HepG2 (cell line): ENCODE data around the gene GALR1. TPM values are rescaled to one million over a fixed set of nuclear protein-coding genes. Genes with fewer than 3 reads are reported as not detected.
A peak's percentile ranks its signal among the peaks of the same experiment; 100 is the strongest.

Source experiments
- ATAC-seq: fragments of 200-7000 bp; cut with Tn5 transposase; 3 replicates; pipeline ENCODE4 v1.9.1; 2020; ENCODE audit warnings: mild to moderate bottlenecking, moderate library complexity
- BruUV-seq: library from RNA; stranded (reverse); fragments of 400-500 nt; replicated peaks from 2 replicates; lab custom pipeline; 2021; lab: Mats Ljungman, UMichigan
- CTCF ChIA-PET: fragments of 300-600 bp; formaldehyde crosslinking; extraction: SDS; loops from one replicate; lab custom pipeline; 2021; ENCODE audit warnings: low total read pairs, inconsistent platforms, low intra/inter-chr PET ratio; lab: Yijun Ruan, JAX
- POLR2A ChIA-PET: fragments of 350-600 bp; sonication (Branson Sonifier 250); formaldehyde crosslinking; loops from one replicate; lab custom pipeline; 2020; ENCODE audit warnings: antibody characterized with exemption, inconsistent platforms; lab: Yijun Ruan, JAX
- DNase-seq: peaks from one replicate; pipeline ENCODE4 v3.0.0-alpha.2; 2015; ENCODE audit warnings: low spot score
- FAIRE-seq: peaks from 3 replicates; lab custom pipeline; 2011; peaks lifted over from hg19 to GRCh38; lab: Jason Lieb, UNC
- H2AFZ ChIP-seq: one replicate; pipeline ENCODE4 v1.6.1; 2011; ENCODE audit warnings: low read length, inconsistent platforms
- H3K27ac ChIP-seq: fragments of 300-600 bp; 3 replicates; pipeline ENCODE4 v1.8.0; 2011; ENCODE audit warnings: mixed run types, mild to moderate bottlenecking, mixed read lengths, low read length, inconsistent platforms; ENCODE audit not compliant: insufficient read depth; ENCODE audit errors: extremely low read length
- H3K27me3 ChIP-seq, 2 experiments: fragments of 200-600 bp in 1 of 2; 2 replicates in 1 of 2; 3 replicates in 1 of 2; pipeline versions ENCODE4 v1.6.0 to v1.8.0; 2011; ENCODE audit warnings: low read length in 2 of 2, mild to moderate bottlenecking in 2 of 2, moderate library complexity in 2 of 2, inconsistent platforms in 1 of 2; ENCODE audit not compliant: insufficient read depth in 2 of 2, control insufficient read depth in 1 of 2
- H3K36me3 ChIP-seq, 2 experiments: fragments of 200-600 bp in 1 of 2; replicated peaks in 1 of 2; 2 replicates in 1 of 2; 3 replicates in 1 of 2; pipeline versions ENCODE4 v1.5.1 to v1.8.0; 2011; ENCODE audit warnings: low read length in 2 of 2, inconsistent platforms in 1 of 2; ENCODE audit not compliant: insufficient read depth in 2 of 2, control insufficient read depth in 1 of 2
- H3K4me1 ChIP-seq: 2 replicates; pipeline ENCODE4 v1.5.1; 2012; ENCODE audit warnings: low read length, inconsistent platforms; ENCODE audit not compliant: insufficient read depth
- H3K4me2 ChIP-seq: 2 replicates; pipeline ENCODE4 v1.6.0; 2011; ENCODE audit warnings: low read depth, low read length, inconsistent platforms
- H3K4me3 ChIP-seq, 3 experiments: fragments of 200-600 bp in 1 of 3; sonication (generic), shearing (Covaris generic) in 1 of 3; replicated peaks in 1 of 3; 2 replicates each; pipeline ENCODE4 v1.5.1; 2011 to 2016; ENCODE audit warnings: low read length in 3 of 3, inconsistent platforms in 2 of 3, low read depth in 2 of 3, mild to moderate bottlenecking in 2 of 3, control low read depth in 1 of 3, mixed read lengths in 1 of 3; ENCODE audit not compliant: insufficient read depth in 1 of 3
- H3K79me2 ChIP-seq: one replicate; pipeline ENCODE4 v1.6.1; 2011; ENCODE audit warnings: low read length, inconsistent platforms; ENCODE audit not compliant: insufficient read depth
- H3K9ac ChIP-seq: 2 replicates; pipeline ENCODE4 v1.6.0; 2011; ENCODE audit warnings: mild to moderate bottlenecking, low read depth, low read length, inconsistent platforms; ENCODE audit not compliant: insufficient read depth
- H3K9me3 ChIP-seq: 2 replicates; pipeline ENCODE4 v1.5.1; 2012; ENCODE audit warnings: mild to moderate bottlenecking, low read length
- H4K20me1 ChIP-seq: 2 replicates; pipeline ENCODE4 v1.6.0; 2011; ENCODE audit warnings: inconsistent platforms, mild to moderate bottlenecking, low read length, moderate library complexity; ENCODE audit not compliant: insufficient read depth
- ATM ChIP-seq: fragments of 450-650 bp; IDR thresholded peaks from 2 replicates; pipeline ENCODE4 v1.7.1; 2017; ENCODE audit warnings: mild to moderate bottlenecking, borderline replicate concordance
- CEBPB ChIP-seq: IDR thresholded peaks from 2 replicates; pipeline ENCODE4 v1.6.1; 2011; ENCODE audit warnings: low read depth, low read length, improper control_type of control experiment, borderline replicate concordance
- CEBPG ChIP-seq: IDR thresholded peaks from 2 replicates; pipeline ENCODE4 v1.6.1; 2016
- FOXP1 ChIP-seq, 2 experiments: fragments of 450-650 bp in 1 of 2; IDR thresholded peaks; 2 replicates each; pipeline ENCODE4 v1.6.1; 2017 to 2018; ENCODE audit warnings: antibody characterized with exemption in 1 of 2
- WGBS: methylation state at CpG from one replicate; pipeline ENCODE4 v1.1.6; 2017; ENCODE audit warnings: low lambda C conversion rate; 5-methylcytosine and 5-hydroxymethylcytosine counted together
- in situ Hi-C: cut with HindIII; loops from 2 replicates; pipeline ENCODE4 v1.10.0; 2017; ENCODE audit warnings: low pct_unique_long_range_greater_than_20kb; ENCODE audit not compliant: extremely low pct_ligation_motif_present
- intact Hi-C: fragments of 100-400 bp; cut with micrococcal nuclease; formaldehyde crosslinking; loops from one replicate; pipeline ENCODE4 v1.10.0; 2022; ENCODE audit not compliant: unreplicated experiment
- polyA plus RNA-seq, 8 experiments: library from polyadenylated mRNA; depleted of rRNA in 3 of 8; stranded (reverse) in 7 of 8; unstranded in 1 of 8; fragments of >200 nt; fragmentation: Illumina TruSeq in 4 of 8; extraction: Trizol in 4 of 8; gene quantifications; 2 replicates each; pipeline versions ENCODE4 v1.2.1 to v1.2.3, GENCODE V29; 2011 to 2016; ENCODE audit warnings: low read depth in 4 of 8, missing spikeins in 1 of 8, mixed read lengths in 1 of 8; ENCODE audit not compliant: insufficient read depth in 1 of 8
- total RNA-seq, 5 experiments: library from RNA; depleted of rRNA; stranded (reverse); fragments of >200 nt; fragmentation: Illumina TruSeq; extraction: Trizol; gene quantifications; 2 replicates each; pipeline ENCODE4 v1.2.3, GENCODE V29; 2016; ENCODE audit warnings: low read depth in 1 of 5
- TF ChIP-seq, protein P1 (sequence below): IDR thresholded peaks from 2 replicates; pipeline ENCODE4 v1.4.0; 2020; ENCODE audit warnings: mild to moderate bottlenecking, missing genetic modification reagents
- TF ChIP-seq, protein P2 (sequence below), 2 experiments: fragments of 450-650 bp in 1 of 2; sonication (generic) in 1 of 2; formaldehyde crosslinking; IDR thresholded peaks; 2 replicates each; pipeline versions ENCODE4 v1.5.0 to v1.8.0; 2020 to 2022; ENCODE audit warnings: mild to moderate bottlenecking in 1 of 2, missing genetic modification reagents in 1 of 2
- TF ChIP-seq, protein P3 (sequence below): sonication (generic); formaldehyde crosslinking; IDR thresholded peaks from 2 replicates; pipeline ENCODE4 v1.5.0; 2020; ENCODE audit warnings: missing genetic modification reagents, mild to moderate bottlenecking, borderline replicate concordance

Gene GALR1
- total and polyA plus RNA-seq, 2 of the 13 experiments (the other 11 are each of a cell fraction or from before 2014, with no cell fraction given) = not detected

DNA sequence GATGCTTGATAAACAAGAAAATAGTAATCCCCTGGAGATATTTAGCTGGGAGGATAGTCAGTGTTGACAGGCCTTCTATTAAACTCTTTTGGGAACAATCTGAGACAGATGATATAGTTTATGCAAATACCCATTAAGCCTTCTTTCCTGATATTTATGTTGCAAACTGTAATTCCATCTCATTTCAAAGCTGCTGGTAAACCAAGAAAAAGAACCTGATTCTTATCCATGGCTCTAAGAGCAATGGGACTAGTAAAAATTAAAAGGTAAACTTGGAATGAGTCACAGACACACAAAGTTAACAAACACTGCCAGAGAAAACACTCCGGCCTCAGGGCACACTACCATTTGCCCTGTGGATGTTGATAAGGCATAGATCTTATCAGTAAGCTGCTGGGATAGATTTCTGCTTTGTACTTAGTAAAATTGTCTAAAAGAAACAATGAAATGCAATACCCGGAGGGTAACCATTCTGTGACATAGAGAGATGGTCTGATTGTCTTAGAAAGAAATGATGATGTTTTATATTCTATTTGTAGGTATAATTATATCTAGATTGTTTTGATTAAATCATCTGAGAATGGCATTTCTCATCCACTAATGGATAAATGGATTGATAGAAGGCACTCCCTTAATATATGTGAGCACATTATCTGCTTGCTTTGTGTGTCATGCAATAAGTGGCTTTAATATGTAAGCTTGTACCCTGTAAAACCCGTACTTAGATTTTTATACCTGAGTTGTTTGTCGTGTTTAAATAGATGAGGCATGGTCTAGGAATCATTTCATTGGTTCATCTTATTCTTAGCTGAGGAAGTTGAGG is 13.2 kb downstream of the GALR1 start (continued):
- TF ChIP-seq, protein P1, sequence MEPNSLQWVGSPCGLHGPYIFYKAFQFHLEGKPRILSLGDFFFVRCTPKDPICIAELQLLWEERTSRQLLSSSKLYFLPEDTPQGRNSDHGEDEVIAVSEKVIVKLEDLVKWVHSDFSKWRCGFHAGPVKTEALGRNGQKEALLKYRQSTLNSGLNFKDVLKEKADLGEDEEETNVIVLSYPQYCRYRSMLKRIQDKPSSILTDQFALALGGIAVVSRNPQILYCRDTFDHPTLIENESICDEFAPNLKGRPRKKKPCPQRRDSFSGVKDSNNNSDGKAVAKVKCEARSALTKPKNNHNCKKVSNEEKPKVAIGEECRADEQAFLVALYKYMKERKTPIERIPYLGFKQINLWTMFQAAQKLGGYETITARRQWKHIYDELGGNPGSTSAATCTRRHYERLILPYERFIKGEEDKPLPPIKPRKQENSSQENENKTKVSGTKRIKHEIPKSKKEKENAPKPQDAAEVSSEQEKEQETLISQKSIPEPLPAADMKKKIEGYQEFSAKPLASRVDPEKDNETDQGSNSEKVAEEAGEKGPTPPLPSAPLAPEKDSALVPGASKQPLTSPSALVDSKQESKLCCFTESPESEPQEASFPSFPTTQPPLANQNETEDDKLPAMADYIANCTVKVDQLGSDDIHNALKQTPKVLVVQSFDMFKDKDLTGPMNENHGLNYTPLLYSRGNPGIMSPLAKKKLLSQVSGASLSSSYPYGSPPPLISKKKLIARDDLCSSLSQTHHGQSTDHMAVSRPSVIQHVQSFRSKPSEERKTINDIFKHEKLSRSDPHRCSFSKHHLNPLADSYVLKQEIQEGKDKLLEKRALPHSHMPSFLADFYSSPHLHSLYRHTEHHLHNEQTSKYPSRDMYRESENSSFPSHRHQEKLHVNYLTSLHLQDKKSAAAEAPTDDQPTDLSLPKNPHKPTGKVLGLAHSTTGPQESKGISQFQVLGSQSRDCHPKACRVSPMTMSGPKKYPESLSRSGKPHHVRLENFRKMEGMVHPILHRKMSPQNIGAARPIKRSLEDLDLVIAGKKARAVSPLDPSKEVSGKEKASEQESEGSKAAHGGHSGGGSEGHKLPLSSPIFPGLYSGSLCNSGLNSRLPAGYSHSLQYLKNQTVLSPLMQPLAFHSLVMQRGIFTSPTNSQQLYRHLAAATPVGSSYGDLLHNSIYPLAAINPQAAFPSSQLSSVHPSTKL (CRISPR knock-in tag) = 0 out of 2 replicates have a peak, but pooled peaks have one; percentile 10
- TF ChIP-seq FOXP1 (IDR thresholded peaks at IDR 0.05) = no peak
- TF ChIP-seq FOXP1 (CRISPR knock-in tag; IDR thresholded peaks at IDR 0.05) = peak; percentile 50
- TF ChIP-seq, protein P2, sequence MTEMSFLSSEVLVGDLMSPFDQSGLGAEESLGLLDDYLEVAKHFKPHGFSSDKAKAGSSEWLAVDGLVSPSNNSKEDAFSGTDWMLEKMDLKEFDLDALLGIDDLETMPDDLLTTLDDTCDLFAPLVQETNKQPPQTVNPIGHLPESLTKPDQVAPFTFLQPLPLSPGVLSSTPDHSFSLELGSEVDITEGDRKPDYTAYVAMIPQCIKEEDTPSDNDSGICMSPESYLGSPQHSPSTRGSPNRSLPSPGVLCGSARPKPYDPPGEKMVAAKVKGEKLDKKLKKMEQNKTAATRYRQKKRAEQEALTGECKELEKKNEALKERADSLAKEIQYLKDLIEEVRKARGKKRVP (CRISPR knock-in tag; IDR thresholded peaks at IDR 0.05) = no peak
- TF ChIP-seq ATM = no peak

DNA sequence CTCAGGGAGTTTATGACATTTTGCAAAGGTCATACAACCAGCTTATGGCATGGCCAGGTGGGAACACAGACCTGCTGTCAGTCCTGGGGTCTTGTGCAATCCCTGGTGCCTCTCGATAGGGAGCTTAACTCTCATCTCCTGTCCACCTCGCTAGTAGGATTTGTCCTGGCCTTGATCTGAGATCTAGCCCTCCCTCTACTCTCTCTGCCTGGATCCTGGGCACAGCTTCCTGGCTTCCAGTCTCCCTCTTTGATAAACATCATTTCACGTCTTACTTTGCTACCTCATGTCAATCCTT is 13.8 kb downstream of the GALR1 start:
- in situ Hi-C loops (no loop called here), intact Hi-C loops (no loop called here)
- Histone ChIP-seq H3K27ac (no peak overlapping the region), H2AFZ (no peak overlapping the region), H3K4me3 (no peak overlapping the region), H3K9ac (no peak overlapping the region), H3K27me3 (no peaks in the 10 kb centered on the region), H3K36me3 (no peaks in the 10 kb centered on the region), H3K79me2 (no peaks in the 10 kb centered on the region), H3K4me2 (no peak overlapping the region), H3K4me1 (peaks cover 17% of the 10 kb centered on the region), H3K9me3 (peaks cover 15% of the 10 kb centered on the region), H4K20me1 (no peaks in the 10 kb centered on the region)
- WGBS = 10% methylated on average over 3 of the region's 3 CpGs
- peak; percentile 65 for TF ChIP-seq CEBPG (CRISPR knock-in tag)
- TF ChIP-seq, protein P3, sequence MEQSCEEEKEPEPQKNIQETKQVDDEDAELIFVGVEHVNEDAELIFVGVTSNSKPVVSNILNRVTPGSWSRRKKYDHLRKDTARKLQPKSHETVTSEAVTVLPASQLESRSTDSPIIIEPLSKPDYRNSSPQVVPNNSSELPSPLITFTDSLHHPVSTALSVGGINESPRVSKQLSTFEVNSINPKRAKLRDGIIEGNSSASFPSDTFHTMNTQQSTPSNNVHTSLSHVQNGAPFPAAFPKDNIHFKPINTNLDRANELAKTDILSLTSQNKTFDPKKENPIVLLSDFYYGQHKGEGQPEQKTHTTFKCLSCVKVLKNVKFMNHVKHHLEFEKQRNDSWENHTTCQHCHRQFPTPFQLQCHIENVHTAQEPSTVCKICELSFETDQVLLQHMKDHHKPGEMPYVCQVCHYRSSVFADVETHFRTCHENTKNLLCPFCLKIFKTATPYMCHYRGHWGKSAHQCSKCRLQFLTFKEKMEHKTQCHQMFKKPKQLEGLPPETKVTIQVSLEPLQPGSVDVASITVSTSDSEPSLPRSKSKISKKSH (CRISPR knock-in tag) = no peak
- peak; percentile 76 for TF ChIP-seq CEBPB
- CTCF ChIA-PET = no interaction called here
- DNase-seq = peak; percentile 25
- BruUV-seq = no TSS peak
- POLR2A ChIA-PET = no interaction called here
- no peak for FAIRE-seq
- peak; percentile 54; the same call in 2 of the 3 replicates for ATAC-seq
